Ishikawa (cell line): Measurements from ENCODE around the gene CLPX.

Source experiments
- CEBPB ChIP-seq: IDR thresholded peaks from 2 replicates; pipeline ENCODE4 v1.6.1; 2012
- CREB1 ChIP-seq: IDR thresholded peaks from 2 replicates; pipeline ENCODE4 v1.6.1; 2012; ENCODE audit warnings: low read depth
- EGR1 ChIP-seq: IDR thresholded peaks from 2 replicates; pipeline ENCODE4 v1.6.1; 2012
- EP300 ChIP-seq: IDR thresholded peaks from 2 replicates; pipeline ENCODE4 v1.6.1; 2012; ENCODE audit warnings: borderline replicate concordance
- FOXM1 ChIP-seq: IDR thresholded peaks from 2 replicates; pipeline ENCODE4 v1.6.1; 2012; ENCODE audit warnings: low read depth, borderline replicate concordance
- MAX ChIP-seq: IDR thresholded peaks from 2 replicates; pipeline ENCODE4 v1.6.1; 2012
- NFIC ChIP-seq: IDR thresholded peaks from 2 replicates; pipeline ENCODE4 v1.6.1; 2012
- RAD21 ChIP-seq: IDR thresholded peaks from 2 replicates; pipeline ENCODE4 v1.6.1; 2012; ENCODE audit warnings: low read depth
- REST ChIP-seq: IDR thresholded peaks from 2 replicates; pipeline ENCODE4 v1.6.1; 2012; ENCODE audit warnings: low read depth, mild to moderate bottlenecking
- TAF1 ChIP-seq: IDR thresholded peaks from 2 replicates; pipeline ENCODE4 v1.6.1; 2012; ENCODE audit warnings: low read depth, mild to moderate bottlenecking
- TCF12 ChIP-seq: IDR thresholded peaks from 2 replicates; pipeline ENCODE4 v1.6.1; 2012; ENCODE audit warnings: low read depth
- TEAD4 ChIP-seq: IDR thresholded peaks from 2 replicates; pipeline ENCODE4 v1.6.1; 2012
- USF1 ChIP-seq: IDR thresholded peaks from 2 replicates; pipeline ENCODE4 v1.6.1; 2012
- YY1 ChIP-seq: IDR thresholded peaks from 2 replicates; pipeline ENCODE4 v1.6.1; 2012; ENCODE audit warnings: low read depth
- ZBTB7A ChIP-seq: IDR thresholded peaks from 2 replicates; pipeline ENCODE4 v1.6.1; 2012; ENCODE audit warnings: low read depth

The CLPX gene

GRCh38 chr15:65226221-65226620 lies 41.1 kb upstream of the CLPX start:
- TF ChIP-seq NFIC, result no peak
- TF ChIP-seq TCF12, result no peak

- TF ChIP-seq ZBTB7A, result no peak
- TF ChIP-seq YY1, result no peak
- no peak for TF ChIP-seq TAF1
- no peak for TF ChIP-seq EP300
- no peak for TF ChIP-seq NFIC
- TF ChIP-seq CEBPB, result no peak
- TF ChIP-seq MAX, result no peak
- TF ChIP-seq CREB1, result no peak
- TF ChIP-seq REST, result no peak
- TF ChIP-seq TEAD4, result no peak
- TF ChIP-seq EGR1, result no peak
- TF ChIP-seq USF1, result no peak
- TF ChIP-seq FOXM1, result no peak
- no peak for TF ChIP-seq TCF12
- TF ChIP-seq RAD21, result no peak
Measured at GRCh38 chr15:65223996-65224395, 38.9 kb upstream of the CLPX start.

GRCh38 chr15:65222891-65223290 lies 37.7 kb upstream of the CLPX start:
- TF ChIP-seq CEBPB (no peak), REST (no peak), ZBTB7A (no peak), TCF12 (no peak), TAF1 (no peak), CREB1 (no peak), TEAD4 (no peak), RAD21 (no peak), USF1 (no peak), YY1 (no peak), FOXM1 (no peak)

GRCh38 chr15:65221697-65222096 lies 36.6 kb upstream of the CLPX start:
- TF ChIP-seq TEAD4 (no peak), EP300 (no peak), EGR1 (no peak), REST (no peak), YY1 (no peak), RAD21 (no peak), CEBPB (no peak), ZBTB7A (no peak), TCF12 (no peak), USF1 (no peak)

GRCh38 chr15:65219137-65219536 lies 34.0 kb upstream of the CLPX start:
- no peak for TF ChIP-seq MAX
- TF ChIP-seq USF1, result no peak
- no peak for TF ChIP-seq REST
- TF ChIP-seq TAF1, result no peak
- TF ChIP-seq CREB1, result no peak
- no peak for TF ChIP-seq YY1
- no peak for TF ChIP-seq NFIC
- TF ChIP-seq CEBPB, result no peak
- no peak for TF ChIP-seq ZBTB7A
- TF ChIP-seq EGR1, result no peak
